Measurements from ENCODE around the gene TULP1. TPM values are rescaled to one million over a fixed set of nuclear protein-coding genes. Genes with fewer than 3 reads are reported as not detected.

TULP1 gene
- total and polyA plus RNA-seq, 2 of the 8 experiments (the other 6 are each of a cell fraction or from before 2014, with no cell fraction given), result 3.2 to 6.8 TPM

DNA sequence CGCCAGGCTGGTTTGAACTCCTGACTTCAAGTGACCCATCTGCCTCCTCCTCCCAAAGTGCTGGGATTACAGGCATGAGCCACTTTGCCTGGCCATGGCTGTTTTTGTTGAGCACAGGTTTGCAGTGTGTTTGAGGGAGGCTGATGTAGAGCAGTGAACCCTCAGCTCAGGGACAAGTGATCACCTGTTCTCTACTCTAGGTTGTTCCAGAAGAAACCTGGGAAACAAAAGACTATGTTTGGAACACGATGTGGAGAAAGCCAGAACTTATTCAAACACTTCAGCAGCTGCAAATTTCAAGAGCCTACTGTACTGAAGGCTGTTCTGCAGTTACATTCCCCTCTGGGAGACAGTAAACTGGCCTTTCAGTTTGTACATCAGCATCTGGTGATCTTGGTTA, 4.7 kb downstream of the TULP1 start:
- Histone ChIP-seq H2BK5ac (ENCODE audit: low read depth, low read length) (no peak overlapping the region), H4K5ac (ENCODE audit: insufficient read length, low read depth, low read length) (no peak overlapping the region), H3K79me2 (ENCODE audit: control insufficient read depth in 1 of 2, insufficient read depth in 2 of 2, low read length in 2 of 2) (no peaks in the 10 kb centered on the region), H2AK5ac (ENCODE audit: low read depth, low read length) (no peak overlapping the region), H3K9me3 (ENCODE audit: insufficient read depth in 2 of 2, low read depth in 1 of 2, low read length in 1 of 2) (no peaks in the 10 kb centered on the region), H3K56ac (replicated peaks; ENCODE audit: insufficient read length, low read depth, low read length) (no peak overlapping the region), H3K23ac (ENCODE audit: insufficient read length) (no peak overlapping the region), H3K4ac (replicated peaks; ENCODE audit: insufficient read length, low read depth, low read length) (no peak overlapping the region), H3K4me3 (ENCODE audit: extremely low read depth in 1 of 4, insufficient read depth in 2 of 4, low read depth in 3 of 4, low read length in 4 of 4) (no peak overlapping the region), H2AFZ (ENCODE audit: low read length) (no peak overlapping the region), H3K4me1 (replicated peaks in 1 of 4; ENCODE audit: control insufficient read depth in 3 of 4, insufficient read depth in 4 of 4, low read length in 3 of 4) (peaks cover 6 to 39% (median 24%) of the 10 kb centered on the region in 4 experiments), H4K20me1 (replicated peaks in 1 of 2; ENCODE audit: control insufficient read depth in 1 of 2, insufficient read depth in 2 of 2, low read length in 2 of 2) (no peaks in the 10 kb centered on the region), H2BK12ac (ENCODE audit: low read depth, low read length) (no peak overlapping the region), H4K91ac (replicated peaks; ENCODE audit: insufficient read length, low read length) (no peak overlapping the region), H3K27me3 (replicated peaks in 1 of 4; ENCODE audit: control insufficient read depth in 3 of 4, extremely low read depth in 1 of 4, insufficient read depth in 3 of 4, low read length in 3 of 4) (peaks cover 0 to 17% (median 6%) of the 10 kb centered on the region in 4 experiments; a peak in 5 of 7 replicates), H3K79me1 (ENCODE audit: low read depth, low read length) (no peaks in the 10 kb centered on the region), H3K4me2 (ENCODE audit: insufficient read depth in 1 of 2, low read depth in 2 of 2, low read length in 2 of 2) (no peak overlapping the region), H2BK20ac (ENCODE audit: low read length) (no peak overlapping the region), H3K27ac (ENCODE audit: low read depth, low read length) (no peak overlapping the region), H3K14ac (ENCODE audit: insufficient read length) (no peak overlapping the region), H3K18ac (ENCODE audit: extremely low read depth, low read length) (no peak overlapping the region; the same call in 1 of the 2 replicates), H3K9ac (replicated peaks in 1 of 4; ENCODE audit: extremely low read depth in 1 of 4, low read depth in 3 of 4, low read length in 3 of 4) (no peak overlapping the region), H2BK15ac (ENCODE audit: low read length) (no peak overlapping the region), H3K36me3 (ENCODE audit: control insufficient read depth in 2 of 4, insufficient read depth in 4 of 4, low read length in 3 of 4) (no peaks in the 10 kb centered on the region), H3K23me2 (ENCODE audit: low read depth, low read length) (no peaks in the 10 kb centered on the region; the same call in 1 of the 2 replicates), H2BK120ac (replicated peaks; ENCODE audit: low read depth, low read length) (no peak overlapping the region), H4K8ac (ENCODE audit: extremely low read depth, insufficient read depth, low read length) (no peak overlapping the region)
- CTCF ChIA-PET (ENCODE audit: partially characterized antibody), result interaction anchor here (0.6 to 6.6 kb wide), 13 partner anchors 8 to 302 kb away, joined by 3 to 45 read pairs (median 3); no protein-coding TSS in a partner anchor
- DNase-seq (ENCODE audit: low read depth in 1 of 2, low spot score in 2 of 2) (no peak), FAIRE-seq (no peak)
- WGBS, 2 experiments (ENCODE audit: extremely low coverage in 1 of 2, insufficient coverage in 1 of 2, insufficient read length in 1 of 2, insufficient replicate concordance in 2 of 2, low coverage in 1 of 2, low lambda C conversion rate in 2 of 2, missing lambda C conversion rate in 1 of 2), result 69% methylated on average over 2 of the region's 2 CpGs; no CpG with 5 or more reads in 1 of the 2 experiments
- POLR2A ChIA-PET (ENCODE audit: partially characterized antibody), result interaction anchor here (0.5 to 37.6 kb wide), 4 partner anchors 9 to 43 kb away, joined by 4 to 1319 read pairs (median 29); partner anchors contain the start of genes RPL10A and TEAD3
- TF ChIP-seq SIX5 (IDR thresholded peaks at IDR 0.05; ENCODE audit: low read depth, low read length) (no peak), CBX5 (IDR thresholded peaks at IDR 0.05; ENCODE audit: low read depth, low read length) (no peak), KDM4A (IDR thresholded peaks at IDR 0.05; ENCODE audit: low read depth, low read length, severe bottlenecking) (no peak), BCL11A (IDR thresholded peaks at IDR 0.05; ENCODE audit: low read depth in 2 of 2, low read length in 2 of 2) (no peak), JUN (IDR thresholded peaks at IDR 0.05; ENCODE audit: low read depth, low read length) (no peak), FOSL1 (IDR thresholded peaks at IDR 0.05; ENCODE audit: insufficient read depth, low read depth, low read length) (no peak), SRF (IDR thresholded peaks at IDR 0.05; ENCODE audit: low read depth, low read length) (no peak), TBP (IDR thresholded peaks at IDR 0.05; ENCODE audit: low read depth, low read length) (no peak), JUND (IDR thresholded peaks at IDR 0.05; ENCODE audit: low read length) (no peak)
